ENCODE measurements around the gene SCLT1.

SCLT1 gene

DNA sequence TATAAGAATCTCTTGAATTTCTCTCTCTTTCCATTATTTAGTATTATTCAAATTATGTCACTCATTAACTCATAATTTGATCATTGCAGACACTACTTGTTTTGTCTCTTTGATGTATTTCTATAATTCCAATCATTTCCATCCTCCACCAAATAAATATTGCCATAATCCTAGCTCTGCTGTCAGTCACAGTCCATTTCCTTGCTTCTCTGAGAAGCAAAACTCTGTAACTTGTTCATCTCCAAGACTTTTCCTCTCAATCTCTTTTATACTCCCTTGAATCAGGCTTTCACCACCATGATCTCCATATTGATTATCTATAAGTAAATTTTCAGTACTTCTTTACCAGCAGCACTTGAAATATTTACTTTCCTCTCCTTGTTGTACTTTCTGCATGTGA is 135.9 kb downstream of the SCLT1 start:
- no peak for DNase-seq (ENCODE audit: low spot score)

DNA sequence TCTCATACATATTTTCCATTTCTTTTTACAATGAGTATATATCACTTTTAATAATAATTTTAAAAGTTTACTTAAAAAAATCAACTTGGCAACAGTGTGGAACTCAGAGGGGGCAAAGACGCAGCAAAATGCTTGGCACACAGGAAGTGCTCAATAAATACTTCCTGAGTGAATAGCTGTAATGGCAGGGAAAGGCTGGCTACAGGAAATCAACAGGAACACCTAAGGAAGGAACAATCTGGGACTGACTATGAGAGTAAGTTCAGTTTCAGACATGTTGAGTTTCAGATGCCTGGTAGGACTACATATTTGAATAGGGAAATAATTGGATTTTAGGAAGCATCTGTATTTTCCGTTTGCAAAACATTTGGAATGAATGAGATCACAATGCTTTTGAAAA is 137.6 kb downstream of the SCLT1 start:
- no peak for DNase-seq (ENCODE audit: low spot score)

- no peak for DNase-seq (ENCODE audit: low spot score)
Measured at GRCh38 chr4:128954941-128955340, 138.4 kb downstream of the SCLT1 start.

DNA sequence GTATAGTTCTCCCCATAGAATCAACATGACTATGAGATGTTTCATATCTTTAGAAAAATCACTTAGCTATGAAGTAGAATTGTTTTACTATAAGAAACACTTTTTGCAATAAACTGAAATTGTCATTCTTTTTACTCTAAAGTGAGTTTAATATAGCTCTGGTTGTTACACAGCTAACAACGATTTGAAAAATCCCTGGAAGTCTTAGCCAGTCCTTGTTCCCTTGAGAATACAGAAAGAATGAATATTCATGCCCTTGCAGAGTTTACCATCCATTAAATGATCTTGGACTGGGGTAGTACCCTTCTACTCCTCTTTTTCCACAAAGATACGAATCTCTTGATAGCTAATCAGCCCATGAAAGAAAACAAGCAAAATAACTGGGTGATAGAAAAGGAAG is 142.0 kb downstream of the SCLT1 start:
- DNase-seq (ENCODE audit: low spot score), result no peak

GRCh38 chr4:128950796-128951195 is 142.5 kb downstream of the SCLT1 start:
- DNase-seq (ENCODE audit: low spot score), result no peak

- DNase-seq (ENCODE audit: low spot score), result no peak
Measured at GRCh38 chr4:128946916-128947315, 146.4 kb downstream of the SCLT1 start.

- DNase-seq (ENCODE audit: low spot score), result no peak
Measured at GRCh38 chr4:128942607-128943006, 150.7 kb downstream of the SCLT1 start.

DNA sequence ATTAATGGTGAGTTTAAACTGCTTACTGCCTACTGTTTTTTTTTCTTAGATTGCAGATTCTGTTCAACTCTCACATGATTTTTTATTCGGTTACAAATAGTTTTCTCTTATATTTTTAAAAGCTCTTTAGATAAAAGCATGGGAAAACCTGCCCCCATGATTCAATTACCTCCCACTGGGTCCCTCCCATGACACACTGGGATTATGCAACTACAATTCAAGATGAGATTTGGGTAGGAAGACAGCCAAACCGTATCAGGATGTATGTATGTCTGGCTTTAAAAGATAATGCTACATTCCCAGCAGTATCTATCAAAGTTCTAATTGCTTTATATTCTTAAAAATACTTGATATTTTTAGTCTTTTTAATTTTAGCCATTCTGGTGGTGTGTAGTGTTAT is 152.4 kb downstream of the SCLT1 start:
- DNase-seq (ENCODE audit: low spot score), result no peak

DNA sequence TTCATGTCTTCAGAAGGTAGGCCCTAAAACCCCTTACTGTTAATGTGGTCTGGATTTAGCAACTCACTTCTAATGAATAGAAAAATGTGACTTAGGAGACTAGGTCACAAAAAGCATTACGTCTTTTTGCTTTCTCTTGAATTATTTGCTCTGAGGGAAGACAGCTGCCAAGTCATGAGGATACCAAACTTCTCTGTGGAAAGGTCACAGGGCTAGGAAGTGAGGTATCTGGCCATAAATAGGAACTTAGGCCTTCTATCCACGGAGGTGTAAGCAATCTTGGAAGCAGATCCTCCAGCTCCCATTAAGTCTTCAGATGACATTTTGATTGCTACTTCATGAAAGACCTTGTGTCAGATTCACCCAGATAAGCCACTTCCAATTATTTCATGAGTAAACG is 163.3 kb downstream of the SCLT1 start:
- no peak for DNase-seq (ENCODE audit: low spot score)

GRCh38 chr4:128924951-128925350 is 168.4 kb downstream of the SCLT1 start:
- no peak for DNase-seq (ENCODE audit: low spot score)

DNA sequence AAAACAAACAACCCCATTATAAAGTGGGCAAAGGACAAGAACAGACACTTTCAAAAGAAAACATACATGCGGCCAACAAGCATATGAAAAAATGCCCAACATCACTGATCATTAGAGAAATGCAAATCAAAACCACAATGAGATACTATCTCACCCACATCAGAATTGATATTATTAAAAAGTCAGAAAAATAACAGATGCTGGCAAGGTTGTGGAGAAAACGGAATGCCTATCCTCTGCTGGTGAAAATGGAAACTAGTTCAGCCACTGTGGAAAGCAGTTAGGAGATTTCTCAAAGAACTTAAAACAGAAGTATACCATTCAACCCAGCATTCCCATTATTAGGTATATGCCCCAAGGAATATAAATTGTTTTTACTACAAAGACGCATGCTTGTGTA is 171.4 kb downstream of the SCLT1 start:
- no peak for DNase-seq (ENCODE audit: low spot score)

GRCh38 chr4:128917781-128918180 is 175.6 kb downstream of the SCLT1 start:
- no peak for DNase-seq (ENCODE audit: low spot score)

- no peak for DNase-seq (ENCODE audit: low spot score)
Measured at GRCh38 chr4:128916832-128917231, 176.5 kb downstream of the SCLT1 start.

- DNase-seq (ENCODE audit: low spot score), result no peak
Measured at GRCh38 chr4:128915544-128915943, 177.8 kb downstream of the SCLT1 start.

DNA sequence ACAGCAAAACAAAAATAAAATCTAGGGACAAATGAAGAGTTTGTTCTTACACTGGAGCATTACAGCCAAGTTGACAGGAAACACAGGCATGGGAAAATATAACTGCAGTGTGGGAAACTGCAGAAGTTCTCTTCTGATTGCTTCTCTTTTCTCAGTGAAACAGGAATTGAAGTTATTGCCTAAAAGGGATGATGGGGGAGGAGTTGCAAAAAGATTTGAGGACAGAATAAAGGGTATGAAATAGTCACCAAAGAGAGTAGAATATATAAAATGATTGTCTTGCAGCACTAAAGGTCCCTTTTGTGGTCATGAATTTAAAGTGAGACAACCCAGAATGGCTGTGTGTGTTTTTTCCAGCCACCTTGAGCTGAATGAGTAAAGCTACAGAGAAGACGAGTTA is 180.1 kb downstream of the SCLT1 start:
- no peak for DNase-seq (ENCODE audit: low spot score)

DNA sequence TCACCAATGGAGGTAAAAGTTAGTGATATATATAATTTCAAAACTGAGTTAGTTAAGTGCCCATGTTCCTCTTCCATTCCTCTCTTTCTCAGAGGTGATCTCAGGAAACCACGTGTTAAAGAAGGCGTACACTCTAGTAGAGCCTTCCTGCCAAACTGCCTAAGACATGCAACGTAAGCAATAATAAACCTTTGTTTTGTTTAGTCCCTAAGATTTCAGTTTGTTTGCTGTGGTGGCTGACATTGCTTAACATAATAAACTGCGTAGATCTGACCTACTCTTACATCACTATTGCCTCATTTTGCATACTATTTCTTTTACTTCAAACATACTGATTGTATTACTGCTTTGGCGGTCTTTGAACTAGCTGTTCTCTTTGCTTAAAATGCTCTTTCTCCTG is 184.6 kb downstream of the SCLT1 start:
- no peak for DNase-seq (ENCODE audit: low spot score)

DNA sequence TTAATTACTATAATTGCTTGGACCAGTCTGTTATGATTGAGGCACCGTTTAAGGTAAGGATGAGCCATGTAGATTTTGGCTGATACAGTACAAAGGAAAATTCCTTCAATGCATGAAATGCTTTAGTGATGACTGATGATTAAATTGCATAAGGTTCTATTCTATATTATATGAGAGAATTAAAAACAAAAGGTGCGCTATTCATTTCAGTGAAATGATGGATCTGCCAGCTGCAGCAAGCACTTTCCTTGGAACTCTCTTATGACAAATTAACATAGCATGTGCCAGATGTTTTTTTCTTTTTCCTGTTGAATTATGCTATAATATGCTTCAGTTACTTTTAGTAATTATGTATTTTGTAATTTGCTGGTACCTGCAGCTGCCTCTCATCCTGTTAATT is 185.4 kb downstream of the SCLT1 start:
- no peak for DNase-seq (ENCODE audit: low spot score)

DNA sequence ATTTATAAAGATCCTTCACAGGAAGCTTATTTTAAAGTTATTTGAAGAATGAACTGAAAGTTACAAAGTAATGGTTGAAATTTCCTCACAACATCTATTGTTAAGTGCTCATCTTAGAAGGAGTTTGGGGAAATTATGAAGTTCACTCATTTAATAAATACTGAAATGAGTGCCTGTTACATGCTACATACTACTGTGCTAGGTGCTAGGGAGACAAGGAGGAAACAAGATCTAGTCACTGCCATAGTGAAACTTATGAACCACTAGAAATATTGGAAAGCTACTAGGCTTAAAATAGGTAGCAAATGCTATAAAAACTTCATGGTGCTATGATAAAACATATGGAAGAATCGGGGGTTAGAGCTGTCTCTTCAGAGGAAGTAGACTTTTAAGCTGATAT is 186.8 kb downstream of the SCLT1 start:
- DNase-seq (ENCODE audit: low spot score), result no peak

GRCh38 chr4:128904821-128905220 is 188.5 kb downstream of the SCLT1 start:
- DNase-seq (ENCODE audit: low spot score), result no peak

GRCh38 chr4:128880662-128881061 is 212.7 kb downstream of the SCLT1 start:
- DNase-seq (ENCODE audit: low spot score), result no peak

GRCh38 chr4:128879971-128880370 is 213.4 kb downstream of the SCLT1 start:
- DNase-seq (ENCODE audit: low spot score), result no peak

- DNase-seq (ENCODE audit: low spot score), result no peak
Measured at GRCh38 chr4:128879283-128879682, 214.1 kb downstream of the SCLT1 start.

DNA sequence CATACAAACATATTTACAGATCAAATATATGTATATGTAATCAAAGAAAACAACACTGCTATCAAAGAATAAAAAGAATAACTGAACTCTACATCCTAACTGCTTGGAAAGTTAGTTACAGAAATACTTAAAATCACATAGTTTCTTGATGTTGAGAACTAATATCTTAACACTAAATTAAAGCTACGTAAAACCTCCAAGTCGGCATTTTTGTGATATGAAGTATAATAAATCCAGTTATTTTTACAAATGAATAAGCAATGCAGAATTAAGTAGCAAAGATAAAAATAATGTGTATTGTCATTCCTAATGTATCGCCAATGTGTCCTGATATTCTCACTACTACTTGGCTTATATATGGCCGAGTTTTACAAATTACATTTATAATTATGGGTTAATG is 215.4 kb downstream of the SCLT1 start:
- DNase-seq (ENCODE audit: low spot score), result no peak

- DNase-seq (ENCODE audit: low spot score), result no peak
Measured at GRCh38 chr4:128876200-128876599, 217.1 kb downstream of the SCLT1 start.

GRCh38 chr4:128871948-128872347 is 221.4 kb downstream of the SCLT1 start:
- no peak for DNase-seq (ENCODE audit: low spot score)

All from cerebellar cortex (tissue), 1 donor.